ENCODE measurements around the gene TRABD2B. TPM values are rescaled to one million over a fixed set of nuclear protein-coding genes. Genes with fewer than 3 reads are reported as not detected.

The TRABD2B gene
- polyA plus RNA-seq, 12 donors = 2.6 to 11.0 (median 4.7) TPM; not detected in 1

DNA sequence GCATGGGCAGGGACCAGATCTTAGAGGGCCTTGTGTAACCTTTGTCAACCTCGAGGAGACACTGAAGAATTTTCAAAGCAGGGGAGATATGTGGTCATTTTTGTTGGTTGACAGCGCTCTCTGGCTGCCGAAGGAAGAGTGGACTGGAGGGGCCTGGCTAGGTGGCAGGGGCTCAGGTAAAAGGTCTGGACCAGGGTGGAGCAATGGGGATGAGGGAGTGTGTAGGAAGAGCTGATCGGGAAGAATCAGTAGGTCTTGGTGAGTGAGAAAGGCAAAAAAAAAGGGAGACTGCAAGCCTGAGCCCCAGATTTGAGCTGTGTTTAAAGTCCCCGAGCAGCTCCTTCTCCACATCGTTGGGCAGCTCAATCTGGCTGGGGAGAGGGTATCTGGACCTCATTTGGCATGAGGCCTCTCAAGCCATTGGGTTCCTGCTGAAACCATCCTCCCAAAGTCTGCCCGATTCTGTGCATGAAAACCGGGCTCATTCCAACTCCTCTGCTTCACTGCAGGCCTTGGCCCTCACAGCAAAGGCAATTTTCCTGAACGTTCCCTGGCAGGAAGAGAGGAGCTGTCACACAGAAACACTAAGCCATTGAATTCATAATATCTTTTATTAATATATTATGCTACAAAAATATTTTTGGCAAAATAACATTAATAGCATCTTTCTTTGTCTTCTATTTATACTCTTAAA, 237.1 kb downstream of the TRABD2B start:
- no peak for DNase-seq

DNA sequence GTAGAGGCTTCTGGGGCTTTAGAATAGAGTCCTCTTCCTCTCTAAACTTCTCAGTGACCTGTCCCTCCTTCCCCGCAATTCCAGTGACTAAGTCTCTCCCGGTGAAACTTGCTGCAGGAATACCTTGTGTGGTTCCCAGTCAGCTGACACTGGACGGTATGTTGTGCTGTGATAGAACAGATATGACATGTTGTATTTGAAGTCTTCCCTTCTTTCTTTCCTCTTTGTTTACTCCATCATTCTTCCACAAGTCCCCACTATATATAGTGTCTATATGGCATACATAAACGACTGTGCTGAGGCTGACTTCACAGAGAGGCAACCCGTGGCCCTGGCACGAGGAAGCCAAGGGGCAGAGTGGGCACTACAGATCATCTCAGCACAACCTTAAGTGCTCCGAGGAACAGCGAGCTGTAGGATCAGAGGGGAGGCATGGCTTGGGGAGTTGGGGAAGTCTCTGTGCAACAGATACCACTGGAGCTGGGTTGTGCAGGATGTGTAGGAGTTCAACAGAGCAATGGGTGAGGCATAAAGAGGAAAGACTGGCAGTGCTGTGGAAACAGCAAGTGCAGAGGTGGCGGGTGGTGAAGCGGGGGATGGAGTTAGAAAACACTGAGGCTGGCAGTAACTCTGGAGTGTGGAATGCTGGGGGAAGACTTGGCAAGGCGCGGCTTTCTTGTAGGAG, 237.8 kb downstream of the TRABD2B start:
- DNase-seq = no peak

DNA sequence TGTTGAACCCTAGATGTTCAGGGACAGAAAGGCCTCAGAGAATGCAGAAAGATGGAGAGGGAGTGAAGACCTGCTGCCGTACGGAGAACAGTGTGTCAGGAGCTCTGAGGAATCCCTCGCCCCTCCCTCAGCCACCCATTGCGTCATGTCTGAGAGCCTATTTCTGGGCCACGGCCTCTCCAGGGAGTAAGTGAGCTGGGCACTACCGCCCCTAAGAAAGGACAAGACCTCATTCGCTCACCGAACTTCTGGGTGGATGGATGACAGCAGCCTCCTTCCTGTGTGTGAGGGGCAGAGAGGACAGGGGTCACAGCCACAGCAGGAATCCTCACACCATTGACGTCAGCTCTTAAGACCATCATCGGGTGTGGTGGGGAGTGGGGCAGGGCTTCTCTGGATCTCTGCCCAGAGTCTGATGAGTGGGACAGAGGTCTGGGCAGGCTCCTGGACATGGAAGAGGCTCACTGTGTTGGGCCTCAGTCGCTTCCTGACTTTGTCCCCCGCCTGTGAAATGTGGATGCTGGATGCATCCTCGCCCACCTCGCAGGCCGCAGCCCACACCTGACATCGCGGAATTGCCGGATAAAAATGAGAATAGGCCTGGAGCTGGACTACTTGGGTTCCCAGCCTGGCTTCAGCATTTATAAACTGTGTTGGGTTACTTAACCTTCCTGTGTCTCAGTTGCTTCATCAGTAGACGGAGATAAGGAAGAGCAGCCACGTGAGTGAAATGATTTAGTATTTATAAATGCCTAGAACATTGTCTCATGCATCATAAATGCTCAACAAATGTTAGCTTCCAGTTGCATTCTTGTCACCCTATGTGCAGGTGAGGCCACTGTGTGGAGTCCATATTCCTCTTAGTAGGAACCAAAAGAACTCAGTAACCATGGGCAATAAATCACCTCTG, 238.6 kb downstream of the TRABD2B start:
- DNase-seq = no peak

DNA sequence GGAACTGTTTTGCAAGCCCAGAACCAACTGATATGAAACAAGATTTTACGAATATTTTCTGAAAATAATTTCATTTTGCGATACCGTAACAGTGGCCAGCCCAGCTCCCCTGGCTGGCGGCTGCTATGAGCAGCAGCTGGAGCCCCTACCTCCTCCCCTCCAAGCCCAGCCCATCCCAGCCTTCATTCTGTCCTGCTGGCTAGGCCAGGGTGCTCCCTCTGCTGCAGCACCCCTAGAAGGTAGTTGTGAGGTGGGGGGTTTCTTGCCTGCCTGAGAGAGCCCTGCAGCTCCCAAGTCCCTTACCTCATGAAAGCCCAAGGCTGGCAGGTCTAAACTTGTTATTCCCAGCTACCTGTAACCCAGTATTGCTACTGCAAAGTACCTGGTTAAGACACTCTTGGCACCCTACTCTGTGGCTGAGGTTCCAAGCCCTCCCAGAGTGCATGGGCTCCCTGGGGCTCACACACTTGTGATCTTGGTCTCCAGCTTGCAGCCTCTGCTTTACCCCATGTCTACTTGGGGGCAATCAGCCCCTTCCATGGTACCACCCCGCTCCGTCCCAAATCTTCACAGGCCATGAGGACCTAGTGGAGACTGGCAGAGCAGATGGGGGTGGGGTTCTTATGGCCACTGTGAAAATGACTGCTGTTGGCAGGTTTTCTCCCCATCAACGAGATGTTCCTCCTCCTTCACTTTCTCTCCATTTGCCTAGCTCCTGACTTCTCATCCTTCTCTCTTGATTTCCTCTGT, 239.8 kb downstream of the TRABD2B start:
- no peak for DNase-seq

DNA sequence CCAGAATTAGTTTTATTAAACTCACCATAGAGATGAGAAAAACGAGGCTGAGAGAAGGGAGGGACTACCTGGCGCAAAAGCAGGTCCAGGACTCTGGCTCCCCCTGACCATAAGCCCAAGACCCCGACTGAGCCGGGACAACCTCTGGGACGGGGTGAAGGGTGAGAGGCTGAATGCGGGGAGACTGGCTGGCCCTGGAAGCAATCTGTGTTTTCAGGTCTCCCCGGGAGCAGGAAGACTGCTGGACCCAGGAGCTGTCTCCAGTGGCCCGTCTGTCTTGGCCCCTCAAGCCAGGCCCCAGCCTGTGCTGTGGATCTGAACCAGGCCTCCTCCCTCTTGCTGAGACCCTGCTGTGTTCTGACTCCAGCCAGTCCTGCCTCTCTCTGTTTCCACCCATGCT, 240.8 kb downstream of the TRABD2B start:
- DNase-seq = no peak

DNA sequence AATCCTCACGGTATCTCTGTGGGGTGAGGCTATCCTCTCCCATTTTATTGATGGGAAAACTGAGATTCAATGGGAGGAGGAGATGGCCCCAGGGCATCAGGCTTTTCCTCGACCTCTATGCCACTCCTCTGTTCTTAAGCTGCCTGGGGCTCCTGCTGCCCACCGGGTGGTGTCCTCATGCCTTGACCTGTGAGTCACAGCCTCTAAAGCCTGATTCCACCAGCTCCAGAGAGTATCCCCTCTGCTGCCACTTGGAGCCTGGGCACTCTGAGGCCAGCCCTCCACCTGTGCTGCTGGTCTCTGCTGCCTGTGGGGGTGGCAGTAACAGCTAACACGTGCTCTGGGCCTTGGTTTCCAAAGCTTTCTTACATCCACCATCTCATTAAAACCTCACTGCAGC, 241.2 kb downstream of the TRABD2B start:
- DNase-seq = no peak

DNA sequence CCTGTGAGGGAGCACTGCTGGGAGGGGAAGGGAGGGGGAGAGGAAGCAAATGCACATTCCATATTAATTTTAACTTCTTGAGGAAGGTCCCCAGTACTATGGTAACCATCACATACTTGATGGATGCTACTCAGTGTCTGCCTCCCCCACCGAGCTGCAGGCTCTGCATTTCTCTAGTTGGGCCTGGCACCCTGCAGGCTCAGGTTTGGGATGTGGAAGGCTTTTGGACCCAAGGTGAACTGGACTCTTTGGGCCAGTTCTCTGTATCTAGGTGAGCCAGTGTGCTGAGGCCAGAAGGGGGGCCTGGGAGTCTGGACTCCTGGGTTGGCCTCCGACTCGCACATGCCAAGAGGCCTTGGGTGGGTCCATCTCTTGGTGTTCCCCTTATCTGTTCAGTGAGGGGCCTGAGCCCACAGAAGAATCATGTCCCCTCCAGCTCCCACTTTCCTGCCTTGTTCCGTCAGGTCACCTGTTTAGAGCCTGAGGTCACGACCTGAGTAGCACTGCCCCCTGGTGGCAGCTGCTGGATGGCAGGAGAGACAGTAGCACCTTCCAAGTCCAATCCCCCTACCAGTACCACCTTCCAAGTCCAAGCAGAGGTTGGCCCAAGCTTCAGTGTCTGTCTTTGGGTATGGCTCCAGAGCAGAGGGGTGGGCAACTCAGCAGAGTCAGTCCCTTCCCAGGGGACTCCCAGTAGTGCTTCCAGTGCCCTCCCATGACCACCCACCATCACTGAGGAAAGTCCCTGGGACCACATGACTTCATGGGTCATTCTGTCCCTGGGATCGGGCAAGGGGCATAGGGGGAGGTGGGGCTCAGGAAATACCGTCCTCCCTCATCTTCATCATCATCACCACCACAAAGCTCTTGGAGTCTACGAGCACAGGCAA, 241.8 kb downstream of the TRABD2B start:
- DNase-seq = no peak

DNA sequence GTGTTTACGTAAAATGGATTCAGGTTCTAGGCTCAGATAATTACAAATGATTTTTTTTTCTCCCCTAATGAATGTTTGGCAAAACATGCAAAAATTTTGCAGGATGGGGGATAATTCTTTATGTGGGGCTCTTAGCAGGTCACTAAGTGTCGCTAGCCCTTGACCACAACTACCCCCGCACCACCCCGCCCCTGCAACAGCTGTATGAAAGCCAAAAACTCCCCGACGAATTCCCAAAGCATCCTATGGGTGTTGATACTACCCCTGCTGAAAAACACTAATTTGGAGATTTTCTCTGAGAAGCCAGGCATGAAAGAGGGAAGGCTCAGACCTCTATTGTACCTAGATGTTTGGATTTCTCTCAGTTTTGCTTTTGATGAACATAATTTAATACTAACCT, 243.0 kb downstream of the TRABD2B start:
- DNase-seq = no peak

DNA sequence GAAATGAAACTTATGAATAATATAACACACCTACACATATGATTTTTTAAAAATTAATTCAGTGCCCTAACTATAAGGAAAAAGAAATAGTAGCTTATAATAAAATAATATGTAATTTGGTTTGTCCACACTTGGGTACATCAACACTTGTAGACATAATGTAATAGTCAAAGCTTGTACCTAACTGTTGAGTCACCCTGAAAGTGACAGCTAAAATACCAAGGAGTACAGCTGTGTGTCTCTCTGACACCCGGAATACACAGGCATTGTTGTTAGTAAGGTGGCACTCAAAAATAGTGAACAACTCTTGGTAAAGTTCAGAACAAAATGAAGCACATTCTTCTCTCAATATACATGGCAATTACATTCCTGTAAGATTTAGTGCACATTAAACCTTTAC, 243.4 kb downstream of the TRABD2B start:
- DNase-seq = no peak

DNA sequence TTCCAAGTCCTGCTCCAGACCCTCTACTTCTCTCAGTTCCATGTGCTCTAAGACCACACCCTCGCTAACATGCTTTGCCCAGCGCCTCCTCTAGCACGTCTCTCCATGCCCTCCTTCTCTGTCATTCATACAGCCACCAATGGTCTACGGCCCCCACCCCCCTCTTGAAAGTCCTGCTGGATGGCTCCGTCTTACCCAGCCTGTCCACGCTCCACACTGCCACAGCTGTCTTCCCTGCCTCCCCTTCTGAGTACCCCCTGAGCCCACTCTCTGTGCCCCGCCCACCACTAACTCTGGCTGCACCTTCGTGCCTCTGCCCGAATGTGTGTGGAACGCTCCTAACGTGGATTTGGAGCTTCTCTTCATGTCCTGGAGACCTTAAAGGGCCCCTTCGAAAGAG, 244.6 kb downstream of the TRABD2B start:
- DNase-seq = no peak

DNA sequence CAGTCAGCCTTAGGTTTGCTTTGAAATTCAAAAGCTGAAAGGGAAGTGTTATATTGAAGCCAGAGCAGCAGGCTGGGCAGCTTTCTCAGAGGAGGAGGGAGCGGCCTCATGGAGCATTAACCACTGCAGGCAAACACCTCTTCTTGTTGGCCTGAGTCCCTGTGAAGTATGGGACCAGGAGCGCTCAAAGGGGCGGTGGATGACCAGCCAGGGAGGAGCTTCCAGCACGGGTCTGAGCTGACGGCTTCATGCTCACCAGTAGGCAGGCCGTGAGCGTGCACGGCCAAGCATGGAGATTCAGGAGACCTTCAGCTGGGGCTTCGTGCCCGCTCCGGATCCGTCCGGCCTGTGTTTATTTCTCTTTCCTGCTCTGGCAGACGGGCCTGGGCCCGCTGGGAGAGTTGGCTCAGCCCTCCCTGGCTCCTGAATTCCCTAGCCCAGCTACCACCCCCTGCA, 245.2 kb downstream of the TRABD2B start:
- peak; percentile 31 for DNase-seq

DNA sequence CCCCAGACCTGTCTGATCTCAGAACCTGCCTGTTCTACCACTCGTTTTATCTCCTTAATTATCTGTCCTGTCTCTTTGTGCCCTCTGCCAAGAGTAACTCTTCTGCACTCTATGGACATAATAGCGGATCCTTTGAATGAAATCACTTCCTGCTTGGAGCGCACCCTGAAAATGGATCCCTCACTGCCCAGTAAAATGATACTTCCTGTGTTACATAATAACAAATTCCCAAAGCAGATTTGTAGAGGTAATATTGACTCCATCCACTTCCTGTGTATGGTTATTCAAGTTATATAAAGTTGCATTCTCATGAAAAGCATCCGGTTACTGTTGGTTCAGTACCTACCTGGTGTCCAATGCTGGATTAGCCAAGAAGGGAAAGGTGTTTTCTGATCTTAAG, 246.0 kb downstream of the TRABD2B start:
- no peak for DNase-seq

DNA sequence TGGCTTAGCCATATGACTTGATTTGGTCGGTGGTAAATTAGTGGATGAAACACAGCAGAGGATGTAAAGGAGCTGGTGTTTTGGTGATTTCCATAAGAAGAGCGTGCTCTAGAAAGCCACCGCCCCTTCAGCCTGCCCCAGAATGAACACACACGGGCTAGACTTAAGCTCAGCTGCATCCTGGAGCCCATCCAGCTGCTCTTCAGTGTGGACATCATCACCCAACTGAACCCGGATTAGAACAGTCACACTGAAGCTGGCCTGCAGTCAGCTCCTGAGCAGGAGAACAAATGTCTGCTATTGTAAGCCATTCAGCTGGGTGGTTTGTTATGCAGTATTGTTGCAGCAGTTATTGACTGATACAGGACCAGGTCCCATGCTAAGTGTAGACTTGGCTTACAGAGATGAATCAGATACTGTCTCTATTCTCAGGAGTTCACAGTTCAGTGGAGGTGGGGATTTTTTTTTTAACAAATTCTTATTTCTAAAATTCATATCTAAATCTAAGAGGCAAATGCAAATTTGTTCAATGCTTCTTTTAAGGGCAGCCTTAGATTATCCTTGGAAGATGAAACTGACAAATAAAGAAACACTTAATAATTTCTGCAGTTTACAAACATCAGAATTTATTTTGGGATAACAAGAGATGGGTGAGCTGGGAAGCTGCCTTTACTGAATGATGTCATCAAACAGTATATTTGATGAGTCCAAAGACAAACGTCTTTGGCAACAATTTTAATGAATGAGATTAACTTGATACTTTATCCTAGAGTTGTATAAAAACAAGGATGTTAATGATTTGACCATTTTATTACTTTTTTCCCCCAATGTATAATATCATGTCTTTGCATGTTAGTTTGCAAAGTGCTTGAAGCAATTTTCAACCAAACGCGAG, 251.2 kb downstream of the TRABD2B start:
- DNase-seq = no peak

DNA sequence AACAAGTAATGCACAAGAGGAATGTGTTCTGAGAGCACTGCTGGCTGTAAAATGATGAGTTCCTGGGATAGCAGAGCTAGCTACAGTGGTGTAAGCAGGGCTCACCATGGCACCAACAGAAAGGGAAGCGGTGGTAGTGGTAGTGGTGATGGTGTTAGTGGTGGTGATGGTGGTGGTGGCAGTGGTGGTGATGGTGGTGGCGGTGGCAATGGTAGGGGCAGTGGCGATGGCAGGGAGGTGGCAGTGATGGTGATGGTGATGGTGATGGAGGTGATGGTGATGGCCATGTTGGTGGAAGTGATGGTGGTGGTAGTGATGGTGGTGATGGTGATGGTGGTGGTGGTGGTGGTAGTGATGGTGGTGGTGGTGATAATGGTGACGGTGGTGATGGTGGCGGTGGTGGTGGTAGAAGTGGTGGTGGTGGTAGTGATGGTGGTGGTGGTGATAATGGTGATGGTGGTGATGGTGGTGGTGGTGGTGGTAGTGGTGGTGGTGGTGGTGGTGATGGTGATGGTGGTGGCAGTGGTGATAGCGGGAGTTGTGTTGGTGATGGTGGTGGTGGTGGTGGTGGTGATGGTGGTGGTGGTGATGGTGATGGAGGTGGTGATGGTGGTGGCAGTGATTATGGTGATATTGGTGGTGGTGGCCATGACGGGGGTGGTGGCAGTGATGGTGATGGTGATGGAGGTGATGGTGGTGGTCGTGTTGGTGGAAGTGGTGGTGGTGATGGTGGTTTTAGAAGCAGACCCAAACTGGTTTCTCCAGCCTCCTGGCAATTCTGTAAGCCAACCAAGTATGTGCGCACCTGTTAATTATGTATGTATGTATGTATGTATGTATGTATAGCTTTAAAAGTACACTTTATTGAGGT, 254.1 kb downstream of the TRABD2B start:
- DNase-seq = no peak

DNA sequence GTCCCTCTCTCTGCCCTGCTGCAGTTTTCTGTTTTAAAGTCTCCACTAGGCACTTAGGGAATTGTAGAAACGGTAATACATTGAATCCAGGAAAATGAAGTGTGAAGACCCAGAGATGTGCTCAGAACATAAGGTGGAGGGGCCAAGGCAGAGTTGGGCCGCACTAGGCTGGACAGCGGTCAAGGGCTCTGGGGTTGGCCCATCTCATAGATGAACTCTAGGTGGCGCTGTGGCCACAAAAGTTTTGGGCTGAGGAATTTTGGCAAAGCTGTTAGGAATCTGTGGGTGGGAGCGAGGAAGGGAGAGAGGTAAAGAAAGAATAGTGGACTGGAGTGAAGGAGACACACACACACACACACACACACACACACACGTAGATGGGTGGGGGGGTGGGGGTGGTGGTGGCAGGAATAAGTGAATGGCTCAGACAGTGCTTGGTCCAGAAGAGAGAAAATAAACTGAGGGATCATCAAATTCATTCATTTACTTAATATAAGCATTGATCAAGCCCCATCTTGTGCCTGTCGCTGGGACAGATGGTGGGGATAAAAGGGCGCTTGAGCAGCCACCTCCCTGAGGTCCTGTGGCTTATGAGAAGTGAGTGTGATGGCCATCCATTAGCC, 258.5 kb downstream of the TRABD2B start:
- DNase-seq = peak; percentile 84

DNA sequence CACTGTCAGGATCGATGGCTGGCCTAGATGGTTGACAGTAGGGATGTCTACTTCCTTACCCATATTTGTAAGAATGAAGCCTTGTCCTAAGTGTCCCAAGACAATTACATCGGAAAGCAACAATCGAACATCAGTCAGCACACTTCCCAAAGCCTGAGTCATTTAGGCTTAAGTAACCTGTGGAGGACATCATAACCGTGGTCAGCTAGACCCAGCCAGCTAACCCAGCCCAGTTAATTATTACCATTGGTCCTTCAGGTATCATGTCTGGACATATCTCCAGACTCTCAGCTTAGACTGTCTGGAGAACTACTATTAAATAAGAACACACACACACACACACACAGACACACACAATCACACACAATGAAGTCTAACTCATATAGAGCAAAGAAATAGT, 264.7 kb downstream of the TRABD2B start:
- no peak for DNase-seq

DNA sequence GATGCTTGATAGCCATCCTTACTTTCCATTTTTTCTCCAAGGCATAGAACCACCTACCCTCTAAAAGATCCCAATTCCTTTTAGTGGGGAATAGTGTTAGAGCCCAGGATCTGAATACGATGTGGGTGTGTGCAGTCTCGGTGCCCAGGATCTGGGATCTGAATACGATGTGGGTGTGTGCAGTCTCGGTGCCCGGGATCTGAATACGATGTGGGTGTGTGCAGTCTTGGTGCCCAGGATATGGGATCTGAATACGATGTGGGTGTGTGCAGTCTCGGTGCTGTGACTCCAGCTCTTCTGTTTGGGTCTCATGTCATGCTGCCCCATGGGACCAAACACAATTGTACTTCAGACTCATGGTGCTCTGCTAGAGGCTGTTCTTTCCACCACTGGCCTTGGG, 265.5 kb downstream of the TRABD2B start:
- no peak for DNase-seq

DNA sequence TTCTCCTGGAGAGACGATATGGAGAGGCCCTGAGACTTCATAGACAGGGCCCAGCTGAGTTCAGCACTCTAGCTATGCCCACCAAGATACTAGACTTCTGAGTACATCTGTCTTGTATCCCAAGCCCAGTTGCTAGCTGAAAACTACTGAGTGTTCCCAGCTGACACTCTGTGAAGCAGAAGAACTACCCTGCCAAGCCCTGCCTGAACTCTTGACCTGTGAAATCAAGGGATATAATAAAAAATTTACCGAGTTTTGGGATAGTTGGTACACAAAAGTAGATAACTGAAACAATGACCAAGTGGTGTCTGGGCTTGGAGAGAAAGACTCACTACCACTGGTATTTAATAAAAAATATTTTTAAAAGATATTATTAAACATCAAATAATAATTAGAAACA, 267.5 kb downstream of the TRABD2B start:
- DNase-seq = no peak

Measured in muscle of arm (tissue), 12 donors.